GM23338 (cell line): ENCODE results near the gene CD48. TPM values are rescaled to one million over a fixed set of nuclear protein-coding genes. Genes with fewer than 3 reads are reported as not detected.

Source experiments
- ATAC-seq: fragments of 200-7000 bp; cut with Tn5 transposase; 3 replicates; pipeline ENCODE4 v1.9.1; 2020
- DNase-seq: peaks from one replicate; pipeline ENCODE4 v3.0.0-alpha.2; 2015; ENCODE audit warnings: low spot score
- H2AFZ ChIP-seq: fragments of 200-600 bp; sonication (generic); 2 replicates; pipeline ENCODE4 v1.8.0; 2016; ENCODE audit warnings: antibody characterized with exemption, mild to moderate bottlenecking, moderate library complexity
- H3F3A ChIP-seq: fragments of 200-600 bp; sonication (generic); replicated peaks from 2 replicates; pipeline ENCODE4 v1.8.0; 2017; ENCODE audit warnings: antibody characterized with exemption, mixed run types, low read depth
- H3K27ac ChIP-seq: fragments of 200-600 bp; sonication (generic); 2 replicates; pipeline ENCODE4 v1.6.1; 2016; ENCODE audit warnings: low read depth
- H3K27me3 ChIP-seq: fragments of 200-600 bp; sonication (generic); 2 replicates; pipeline ENCODE4 v1.8.0; 2016; ENCODE audit warnings: mild to moderate bottlenecking, mixed run types, moderate library complexity; ENCODE audit not compliant: insufficient read depth
- H3K36me3 ChIP-seq: fragments of 200-600 bp; sonication (generic); 2 replicates; pipeline ENCODE4 v1.8.0; 2016; ENCODE audit warnings: mild to moderate bottlenecking; ENCODE audit not compliant: insufficient read depth
- H3K4me1 ChIP-seq: fragments of 200-600 bp; sonication (generic); 2 replicates; pipeline ENCODE4 v1.8.0; 2016; ENCODE audit warnings: mild to moderate bottlenecking, moderate library complexity; ENCODE audit not compliant: insufficient read depth
- H3K4me2 ChIP-seq: fragments of 200-600 bp; sonication (generic); 2 replicates; pipeline ENCODE4 v1.7.1; 2017; ENCODE audit warnings: mixed run types
- H3K4me3 ChIP-seq: fragments of 200-600 bp; sonication (generic); 2 replicates; pipeline ENCODE4 v1.6.1; 2016; ENCODE audit warnings: mixed run types
- H3K79me2 ChIP-seq: fragments of 200-600 bp; sonication (generic); replicated peaks from 2 replicates; pipeline ENCODE4 v1.8.0; 2017; ENCODE audit warnings: mild to moderate bottlenecking; ENCODE audit not compliant: insufficient read depth
- H3K9me2 ChIP-seq: fragments of 200-600 bp; sonication (generic); 2 replicates; pipeline ENCODE4 v1.8.0; 2017; ENCODE audit not compliant: insufficient read depth
- H4K20me1 ChIP-seq: fragments of 200-600 bp; sonication (generic); replicated peaks from 2 replicates; pipeline ENCODE4 v1.8.0; 2017; ENCODE audit warnings: mild to moderate bottlenecking; ENCODE audit not compliant: insufficient read depth
- H3K27ac Mint-ChIP-seq: 2 replicates; pipeline ENCODE4 v1.8.0; 2020; ENCODE audit warnings: inconsistent platforms, mild to moderate bottlenecking, moderate library complexity, mixed read lengths
- H3K27me3 Mint-ChIP-seq: 3 replicates; pipeline ENCODE4 v1.8.0; 2022; ENCODE audit warnings: low read depth, mild to moderate bottlenecking, moderate library complexity, mixed read lengths, inconsistent platforms; ENCODE audit not compliant: insufficient read depth, poor library complexity
- H3K36me3 Mint-ChIP-seq: 3 replicates; pipeline ENCODE4 v1.8.0; 2021; ENCODE audit warnings: low read depth, mild to moderate bottlenecking, inconsistent platforms, moderate library complexity, mixed read lengths
- H3K4me1 Mint-ChIP-seq: 3 replicates; pipeline ENCODE4 v1.8.0; 2020; ENCODE audit warnings: mild to moderate bottlenecking, inconsistent platforms, mixed read lengths
- H3K4me3 Mint-ChIP-seq: 3 replicates; pipeline ENCODE4 v1.8.0; 2021; ENCODE audit warnings: moderate library complexity, mild to moderate bottlenecking, inconsistent platforms, mixed read lengths
- H3K9me3 Mint-ChIP-seq: 3 replicates; pipeline ENCODE4 v1.8.0; 2020; ENCODE audit warnings: moderate library complexity, mild to moderate bottlenecking, inconsistent platforms, mixed read lengths
- CREB1 ChIP-seq: fragments of 250-450 bp; sonication (Bioruptor Pico); IDR thresholded peaks from 2 replicates; pipeline ENCODE4 v1.5.0; 2020; ENCODE audit warnings: low read depth, mild to moderate bottlenecking, moderate library complexity
- EZH2 ChIP-seq: fragments of 200-600 bp; sonication (generic); IDR thresholded peaks from one replicate; pipeline ENCODE4 v1.8.0; 2017; ENCODE audit warnings: antibody characterized with exemption, mild to moderate bottlenecking, low read depth; ENCODE audit not compliant: unreplicated experiment
- EZH2phosphoT487 ChIP-seq: fragments of 200-600 bp; sonication (generic); IDR thresholded peaks from one replicate; pipeline ENCODE4 v1.8.1; 2018; ENCODE audit warnings: antibody characterized with exemption; ENCODE audit not compliant: unreplicated experiment
- JUNB ChIP-seq: IDR thresholded peaks from one replicate; pipeline ENCODE4 v1.6.1; 2016; ENCODE audit warnings: antibody characterized with exemption; ENCODE audit not compliant: unreplicated experiment
- NANOG ChIP-seq: IDR thresholded peaks from 2 replicates; pipeline ENCODE4 v1.6.1; 2016; ENCODE audit warnings: antibody characterized with exemption, borderline replicate concordance
- POLR2AphosphoS5 ChIP-seq: IDR thresholded peaks from 2 replicates; pipeline ENCODE4 v1.6.1; 2016; ENCODE audit warnings: antibody characterized with exemption, low read depth
- REST ChIP-seq: IDR thresholded peaks from one replicate; pipeline ENCODE4 v1.6.1; 2018; ENCODE audit warnings: antibody characterized with exemption; ENCODE audit not compliant: unreplicated experiment
- STAT1 ChIP-seq: IDR thresholded peaks from one replicate; pipeline ENCODE4 v1.6.1; 2016; ENCODE audit warnings: antibody characterized with exemption; ENCODE audit not compliant: unreplicated experiment
- ZNF114 ChIP-seq: fragments of 250-450 bp; sonication (Bioruptor Pico); IDR thresholded peaks from 2 replicates; pipeline ENCODE4 v1.5.0; 2020; ENCODE audit warnings: mild to moderate bottlenecking, moderate library complexity
- ZNF331 ChIP-seq: fragments of 250-450 bp; sonication (Bioruptor Pico); IDR thresholded peaks from 2 replicates; pipeline ENCODE4 v1.5.0; 2020; ENCODE audit warnings: low read depth, mild to moderate bottlenecking, moderate library complexity
- polyA plus RNA-seq: library from polyadenylated mRNA; unstranded; fragments of >200 nt; fragmentation: Nextera tagmentation; extraction: Ambion mirVana; gene quantifications from 2 replicates; pipeline ENCODE4 v1.2.1, GENCODE V29; 2016
- total RNA-seq: library from RNA; depleted of rRNA; stranded (reverse); fragments of >200 nt; shearing (Covaris generic); gene quantifications from 2 replicates; pipeline ENCODE4 v1.2.3, GENCODE V29; 2014
- TF ChIP-seq, protein P1 (sequence below): fragments of 250-450 bp; sonication (Bioruptor Pico); IDR thresholded peaks from 2 replicates; pipeline ENCODE4 v1.5.0; 2020; ENCODE audit warnings: mild to moderate bottlenecking, moderate library complexity
- TF ChIP-seq, protein P2 (sequence below), 2 experiments: fragments of 200-600 bp in 1 of 2; sonication (generic) in 1 of 2; conservative IDR thresholded peaks; 2 replicates each; pipeline versions ENCODE4 v1.5.1 to v1.6.1; 2016 to 2017; ENCODE audit warnings: antibody characterized with exemption in 2 of 2, low read depth in 2 of 2, mild to moderate bottlenecking in 2 of 2, moderate library complexity in 1 of 2
- TF ChIP-seq, protein P3 (sequence below): IDR thresholded peaks from 2 replicates; pipeline ENCODE4 v1.6.1; 2016; ENCODE audit warnings: antibody characterized with exemption

The CD48 gene
- total and polyA plus RNA-seq, 2 experiments from 2014 or later, result 0.34 to 0.45 TPM

DNA sequence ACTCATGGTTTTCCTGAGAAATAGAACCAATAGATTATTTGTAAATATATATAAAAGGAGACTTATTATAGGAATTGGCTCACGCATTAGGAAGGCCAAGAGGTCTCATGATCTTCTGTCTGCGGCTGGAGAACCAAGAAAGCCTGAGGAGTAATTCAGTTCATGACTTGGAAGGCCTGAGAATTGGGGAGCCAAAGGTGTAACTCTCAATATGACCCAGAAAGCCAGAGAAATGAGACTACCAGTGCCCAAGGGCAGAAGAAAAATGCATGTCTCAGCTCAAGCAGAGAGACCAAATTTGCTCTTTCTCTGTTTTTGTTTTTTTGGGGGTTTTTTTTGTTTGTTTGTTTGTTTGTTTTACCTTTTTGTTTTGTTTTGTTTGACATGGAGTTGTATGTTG, 46.9 kb upstream of the CD48 start:
- H3K36me3 Mint-ChIP-seq, result no peaks in the 10 kb centered on the region
- Histone ChIP-seq H3K27ac (no peak overlapping the region), H4K20me1 (no peaks in the 10 kb centered on the region), H2AFZ (no peak overlapping the region), H3K36me3 (no peaks in the 10 kb centered on the region), H3F3A (no peaks in the 10 kb centered on the region), H3K4me2 (no peak overlapping the region), H3K79me2 (no peaks in the 10 kb centered on the region), H3K4me3 (no peak overlapping the region), H3K27me3 (no peaks in the 10 kb centered on the region), H3K4me1 (no peaks in the 10 kb centered on the region), H3K9me2 (peaks cover 18% of the 10 kb centered on the region; the same call in 1 of the 2 replicates)
- no peaks in the 10 kb centered on the region for H3K4me1 Mint-ChIP-seq
- no peaks in the 10 kb centered on the region for H3K9me3 Mint-ChIP-seq
- no peak overlapping the region for H3K4me3 Mint-ChIP-seq
- no peaks in the 10 kb centered on the region for H3K27me3 Mint-ChIP-seq
- no peak overlapping the region for H3K27ac Mint-ChIP-seq
- TF ChIP-seq CREB1 (CRISPR knock-in tag) (no peak), ZNF114 (CRISPR knock-in tag) (no peak), STAT1 (no peak), EZH2 (no peak), REST (no peak), EZH2phosphoT487 (no peak), JUNB (no peak), ZNF331 (CRISPR knock-in tag) (no peak), NANOG (no peak), POLR2AphosphoS5 (no peak)
- TF ChIP-seq, protein P1, sequence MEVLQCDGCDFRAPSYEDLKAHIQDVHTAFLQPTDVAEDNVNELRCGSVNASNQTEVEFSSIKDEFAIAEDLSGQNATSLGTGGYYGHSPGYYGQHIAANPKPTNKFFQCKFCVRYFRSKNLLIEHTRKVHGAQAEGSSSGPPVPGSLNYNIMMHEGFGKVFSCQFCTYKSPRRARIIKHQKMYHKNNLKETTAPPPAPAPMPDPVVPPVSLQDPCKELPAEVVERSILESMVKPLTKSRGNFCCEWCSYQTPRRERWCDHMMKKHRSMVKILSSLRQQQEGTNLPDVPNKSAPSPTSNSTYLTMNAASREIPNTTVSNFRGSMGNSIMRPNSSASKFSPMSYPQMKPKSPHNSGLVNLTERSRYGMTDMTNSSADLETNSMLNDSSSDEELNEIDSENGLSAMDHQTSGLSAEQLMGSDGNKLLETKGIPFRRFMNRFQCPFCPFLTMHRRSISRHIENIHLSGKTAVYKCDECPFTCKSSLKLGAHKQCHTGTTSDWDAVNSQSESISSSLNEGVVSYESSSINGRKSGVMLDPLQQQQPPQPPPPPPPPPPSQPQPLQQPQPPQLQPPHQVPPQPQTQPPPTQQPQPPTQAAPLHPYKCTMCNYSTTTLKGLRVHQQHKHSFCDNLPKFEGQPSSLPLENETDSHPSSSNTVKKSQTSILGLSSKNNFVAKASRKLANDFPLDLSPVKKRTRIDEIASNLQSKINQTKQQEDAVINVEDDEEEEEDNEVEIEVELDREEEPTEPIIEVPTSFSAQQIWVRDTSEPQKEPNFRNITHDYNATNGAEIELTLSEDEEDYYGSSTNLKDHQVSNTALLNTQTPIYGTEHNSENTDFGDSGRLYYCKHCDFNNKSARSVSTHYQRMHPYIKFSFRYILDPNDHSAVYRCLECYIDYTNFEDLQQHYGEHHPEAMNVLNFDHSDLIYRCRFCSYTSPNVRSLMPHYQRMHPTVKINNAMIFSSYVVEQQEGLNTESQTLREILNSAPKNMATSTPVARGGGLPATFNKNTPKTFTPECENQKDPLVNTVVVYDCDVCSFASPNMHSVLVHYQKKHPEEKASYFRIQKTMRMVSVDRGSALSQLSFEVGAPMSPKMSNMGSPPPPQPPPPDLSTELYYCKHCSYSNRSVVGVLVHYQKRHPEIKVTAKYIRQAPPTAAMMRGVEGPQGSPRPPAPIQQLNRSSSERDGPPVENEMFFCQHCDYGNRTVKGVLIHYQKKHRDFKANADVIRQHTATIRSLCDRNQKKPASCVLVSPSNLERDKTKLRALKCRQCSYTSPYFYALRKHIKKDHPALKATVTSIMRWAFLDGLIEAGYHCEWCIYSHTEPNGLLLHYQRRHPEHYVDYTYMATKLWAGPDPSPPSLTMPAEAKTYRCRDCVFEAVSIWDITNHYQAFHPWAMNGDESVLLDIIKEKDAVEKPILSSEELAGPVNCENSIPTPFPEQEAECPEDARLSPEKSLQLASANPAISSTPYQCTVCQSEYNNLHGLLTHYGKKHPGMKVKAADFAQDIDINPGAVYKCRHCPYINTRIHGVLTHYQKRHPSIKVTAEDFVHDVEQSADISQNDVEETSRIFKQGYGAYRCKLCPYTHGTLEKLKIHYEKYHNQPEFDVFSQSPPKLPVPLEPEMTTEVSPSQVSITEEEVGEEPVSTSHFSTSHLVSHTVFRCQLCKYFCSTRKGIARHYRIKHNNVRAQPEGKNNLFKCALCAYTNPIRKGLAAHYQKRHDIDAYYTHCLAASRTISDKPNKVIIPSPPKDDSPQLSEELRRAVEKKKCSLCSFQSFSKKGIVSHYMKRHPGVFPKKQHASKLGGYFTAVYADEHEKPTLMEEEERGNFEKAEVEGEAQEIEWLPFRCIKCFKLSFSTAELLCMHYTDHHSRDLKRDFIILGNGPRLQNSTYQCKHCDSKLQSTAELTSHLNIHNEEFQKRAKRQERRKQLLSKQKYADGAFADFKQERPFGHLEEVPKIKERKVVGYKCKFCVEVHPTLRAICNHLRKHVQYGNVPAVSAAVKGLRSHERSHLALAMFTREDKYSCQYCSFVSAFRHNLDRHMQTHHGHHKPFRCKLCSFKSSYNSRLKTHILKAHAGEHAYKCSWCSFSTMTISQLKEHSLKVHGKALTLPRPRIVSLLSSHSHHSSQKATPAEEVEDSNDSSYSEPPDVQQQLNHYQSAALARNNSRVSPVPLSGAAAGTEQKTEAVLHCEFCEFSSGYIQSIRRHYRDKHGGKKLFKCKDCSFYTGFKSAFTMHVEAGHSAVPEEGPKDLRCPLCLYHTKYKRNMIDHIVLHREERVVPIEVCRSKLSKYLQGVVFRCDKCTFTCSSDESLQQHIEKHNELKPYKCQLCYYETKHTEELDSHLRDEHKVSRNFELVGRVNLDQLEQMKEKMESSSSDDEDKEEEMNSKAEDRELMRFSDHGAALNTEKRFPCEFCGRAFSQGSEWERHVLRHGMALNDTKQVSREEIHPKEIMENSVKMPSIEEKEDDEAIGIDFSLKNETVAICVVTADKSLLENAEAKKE (CRISPR knock-in tag), result no peak
- TF ChIP-seq, protein P2, sequence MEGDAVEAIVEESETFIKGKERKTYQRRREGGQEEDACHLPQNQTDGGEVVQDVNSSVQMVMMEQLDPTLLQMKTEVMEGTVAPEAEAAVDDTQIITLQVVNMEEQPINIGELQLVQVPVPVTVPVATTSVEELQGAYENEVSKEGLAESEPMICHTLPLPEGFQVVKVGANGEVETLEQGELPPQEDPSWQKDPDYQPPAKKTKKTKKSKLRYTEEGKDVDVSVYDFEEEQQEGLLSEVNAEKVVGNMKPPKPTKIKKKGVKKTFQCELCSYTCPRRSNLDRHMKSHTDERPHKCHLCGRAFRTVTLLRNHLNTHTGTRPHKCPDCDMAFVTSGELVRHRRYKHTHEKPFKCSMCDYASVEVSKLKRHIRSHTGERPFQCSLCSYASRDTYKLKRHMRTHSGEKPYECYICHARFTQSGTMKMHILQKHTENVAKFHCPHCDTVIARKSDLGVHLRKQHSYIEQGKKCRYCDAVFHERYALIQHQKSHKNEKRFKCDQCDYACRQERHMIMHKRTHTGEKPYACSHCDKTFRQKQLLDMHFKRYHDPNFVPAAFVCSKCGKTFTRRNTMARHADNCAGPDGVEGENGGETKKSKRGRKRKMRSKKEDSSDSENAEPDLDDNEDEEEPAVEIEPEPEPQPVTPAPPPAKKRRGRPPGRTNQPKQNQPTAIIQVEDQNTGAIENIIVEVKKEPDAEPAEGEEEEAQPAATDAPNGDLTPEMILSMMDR (conservative IDR thresholded peaks at IDR 0.05; ENCODE audit: low read depth in 2 of 2), result no peak
- TF ChIP-seq, protein P3, sequence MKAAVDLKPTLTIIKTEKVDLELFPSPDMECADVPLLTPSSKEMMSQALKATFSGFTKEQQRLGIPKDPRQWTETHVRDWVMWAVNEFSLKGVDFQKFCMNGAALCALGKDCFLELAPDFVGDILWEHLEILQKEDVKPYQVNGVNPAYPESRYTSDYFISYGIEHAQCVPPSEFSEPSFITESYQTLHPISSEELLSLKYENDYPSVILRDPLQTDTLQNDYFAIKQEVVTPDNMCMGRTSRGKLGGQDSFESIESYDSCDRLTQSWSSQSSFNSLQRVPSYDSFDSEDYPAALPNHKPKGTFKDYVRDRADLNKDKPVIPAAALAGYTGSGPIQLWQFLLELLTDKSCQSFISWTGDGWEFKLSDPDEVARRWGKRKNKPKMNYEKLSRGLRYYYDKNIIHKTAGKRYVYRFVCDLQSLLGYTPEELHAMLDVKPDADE, result no peak
- ATAC-seq (no peak), DNase-seq (no peak)
